ENCODE data around the gene PKDCC. TPM values are rescaled to one million over a fixed set of nuclear protein-coding genes. Genes with fewer than 3 reads are reported as not detected.
A peak's percentile ranks its signal among the peaks of the same experiment; 100 is the strongest.

PKDCC gene
- polyA plus RNA-seq, 1 donor from 2014 or later = not detected

DNA sequence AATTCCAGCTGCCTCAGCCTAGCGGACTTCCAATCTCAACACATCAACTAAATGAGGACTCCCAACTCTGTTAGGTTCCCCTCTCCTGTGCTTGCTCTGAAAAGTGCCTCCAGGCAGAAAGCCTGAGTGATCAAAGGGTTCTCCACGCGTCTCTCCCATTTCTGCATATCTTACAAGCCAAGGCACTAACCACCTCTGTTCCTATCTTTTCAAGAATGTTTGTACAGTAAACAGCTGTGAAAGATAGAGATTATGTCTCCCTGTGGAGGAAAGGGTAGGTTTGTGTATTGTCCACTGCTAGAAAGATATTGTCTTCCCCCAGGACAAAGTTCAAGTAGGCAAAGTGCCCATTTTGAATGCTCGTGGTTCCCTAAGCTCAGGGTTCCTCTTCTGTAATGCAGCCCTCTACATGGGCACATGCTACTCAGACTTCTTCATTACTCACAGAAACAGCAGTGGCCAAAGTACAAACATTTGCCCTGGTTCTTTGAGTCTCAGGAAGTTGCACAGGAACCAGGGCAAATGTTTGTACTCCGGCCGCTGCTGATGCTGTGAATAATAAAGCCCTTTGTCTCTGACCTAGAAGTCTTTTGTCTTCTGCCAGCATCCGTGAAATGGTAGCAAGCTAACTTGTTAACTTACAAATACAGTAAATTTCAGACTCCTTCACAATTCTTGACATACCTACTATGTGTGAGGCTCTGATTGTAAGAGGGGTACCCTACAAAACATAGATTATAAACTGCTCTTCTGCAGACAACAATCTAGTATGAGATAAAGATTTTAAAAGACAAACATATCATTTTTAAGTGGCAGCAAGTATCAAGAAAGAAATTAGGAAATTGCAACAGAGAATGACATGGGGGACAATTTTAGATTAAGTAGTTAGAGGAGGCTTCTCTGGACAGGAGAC is 44.5 kb downstream of the PKDCC start:
- H3K9me3 Mint-ChIP-seq = no peaks in the 10 kb centered on the region
- H3K27ac Mint-ChIP-seq = peak overlapping the region in 1 of 3 donors; percentile 1
- H3K4me3 Mint-ChIP-seq = no peak overlapping the region

DNA sequence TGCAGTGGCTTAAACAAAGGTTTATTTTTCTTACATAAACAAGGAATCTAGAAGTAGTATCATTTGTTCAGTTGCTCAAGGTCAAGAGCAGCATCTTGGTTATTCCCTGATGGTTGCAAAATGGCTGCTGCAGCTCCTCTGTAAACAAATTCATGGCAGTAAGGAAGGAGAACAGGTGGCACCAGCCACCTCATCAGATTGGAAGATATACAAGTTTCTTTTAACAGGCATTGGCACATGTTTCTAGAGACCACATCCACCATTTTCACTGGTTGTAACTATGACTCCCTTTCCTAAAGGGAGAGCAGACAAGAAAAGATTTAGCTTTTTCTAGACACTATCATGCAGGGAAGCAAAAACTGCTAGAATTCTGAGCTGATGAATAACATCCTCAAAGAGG is 46.3 kb downstream of the PKDCC start:
- Mint-ChIP-seq H3K4me3 (no peak overlapping the region), H3K27ac (peak overlapping the region in 1 of 3 donors; percentile 62), H3K36me3 (peaks cover 4% of the 10 kb centered on the region)

More for the DNA sequence above, 44.5 kb downstream of the PKDCC start:
- H3K27me3 Mint-ChIP-seq = peaks cover 3% of the 10 kb centered on the region
- peaks cover 6 to 12% (median 12%) of the 10 kb centered on the region in 3 donors for H3K4me1 Mint-ChIP-seq
- H3K36me3 Mint-ChIP-seq = peaks cover 4% of the 10 kb centered on the region

DNA sequence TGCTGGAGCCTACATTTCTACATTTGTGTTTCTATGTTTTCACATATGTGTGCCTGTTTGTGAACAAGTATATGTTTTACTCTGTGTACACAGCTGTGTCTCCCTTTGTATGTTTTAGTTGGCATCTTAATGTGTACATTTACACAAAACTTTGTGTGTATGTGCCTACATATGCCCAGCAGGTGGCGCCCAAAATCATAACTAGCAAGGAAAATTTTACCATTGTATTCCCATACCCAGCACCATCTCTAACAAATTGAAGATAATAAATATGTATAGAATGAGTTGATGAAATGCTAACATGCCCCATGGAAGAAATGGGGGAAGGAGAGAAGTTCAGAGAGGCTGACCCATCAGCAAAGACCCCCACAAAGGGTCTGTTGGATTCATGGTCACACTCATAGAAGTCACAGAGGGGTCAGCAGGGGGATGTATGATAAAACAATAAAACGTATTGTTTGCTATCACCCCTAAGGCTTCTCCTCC is 48.1 kb downstream of the PKDCC start:
- H3K27me3 Mint-ChIP-seq = no peaks in the 10 kb centered on the region

More for the DNA sequence above, 46.3 kb downstream of the PKDCC start:
- peaks cover 3% of the 10 kb centered on the region for H3K27me3 Mint-ChIP-seq
- peaks cover 18 to 28% (median 27%) of the 10 kb centered on the region in 3 donors for H3K4me1 Mint-ChIP-seq
- H3K9me3 Mint-ChIP-seq = no peaks in the 10 kb centered on the region

DNA sequence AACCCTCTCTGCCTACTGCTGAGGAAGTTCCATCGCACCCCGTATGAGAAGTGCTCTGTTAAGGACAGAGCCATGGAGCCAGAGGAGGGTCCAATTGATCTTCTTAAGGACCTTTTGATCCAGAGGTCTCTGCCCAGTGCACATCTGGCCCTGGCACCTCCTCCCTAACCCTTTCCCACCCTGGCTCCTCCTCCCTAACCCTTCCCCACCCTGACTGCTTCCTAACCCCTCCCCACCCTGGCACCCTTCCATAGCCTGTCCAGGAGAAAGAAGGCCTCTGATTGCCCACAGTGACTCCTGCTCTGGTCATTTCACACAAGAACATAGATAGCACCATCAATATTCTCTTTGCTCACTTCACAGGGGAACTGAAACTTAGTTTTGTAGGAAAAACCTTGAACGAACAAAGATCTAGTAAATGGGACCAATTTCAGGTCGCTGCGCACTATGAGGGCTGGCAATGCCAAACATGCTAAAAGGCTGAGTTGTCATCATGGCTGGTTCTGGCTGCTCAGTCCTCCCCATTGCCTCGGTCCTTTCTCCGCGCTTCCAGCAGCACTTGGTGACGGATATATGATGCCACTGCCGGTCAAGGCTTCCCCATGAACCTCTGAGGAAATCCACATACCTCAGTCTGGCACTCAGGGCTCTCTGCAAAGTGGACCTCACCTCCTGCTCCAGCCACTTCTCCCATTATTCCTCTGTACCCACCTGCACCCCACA is 49.2 kb downstream of the PKDCC start:
- Mint-ChIP-seq H3K27me3 (no peaks in the 10 kb centered on the region), H3K9me3 (peaks cover 0 to 6% (median 3%) of the 10 kb centered on the region in 3 donors), H3K36me3 (no peaks in the 10 kb centered on the region), H3K4me1 (peaks cover 38 to 48% (median 46%) of the 10 kb centered on the region in 3 donors), H3K27ac (peak overlapping the region; percentile 85 to 98 (median 92)), H3K4me3 (peak overlapping the region in 3 of 4 donors; percentile 57 to 84 (median 66))

More for the DNA sequence above, 48.1 kb downstream of the PKDCC start:
- H3K4me3 Mint-ChIP-seq = no peak overlapping the region
- peaks cover 0 to 6% (median 3%) of the 10 kb centered on the region in 3 donors for H3K9me3 Mint-ChIP-seq
- H3K27ac Mint-ChIP-seq = peak overlapping the region in 1 of 3 donors; percentile 1
- no peaks in the 10 kb centered on the region for H3K36me3 Mint-ChIP-seq
- H3K4me1 Mint-ChIP-seq = peaks cover 33 to 43% (median 42%) of the 10 kb centered on the region in 3 donors

DNA sequence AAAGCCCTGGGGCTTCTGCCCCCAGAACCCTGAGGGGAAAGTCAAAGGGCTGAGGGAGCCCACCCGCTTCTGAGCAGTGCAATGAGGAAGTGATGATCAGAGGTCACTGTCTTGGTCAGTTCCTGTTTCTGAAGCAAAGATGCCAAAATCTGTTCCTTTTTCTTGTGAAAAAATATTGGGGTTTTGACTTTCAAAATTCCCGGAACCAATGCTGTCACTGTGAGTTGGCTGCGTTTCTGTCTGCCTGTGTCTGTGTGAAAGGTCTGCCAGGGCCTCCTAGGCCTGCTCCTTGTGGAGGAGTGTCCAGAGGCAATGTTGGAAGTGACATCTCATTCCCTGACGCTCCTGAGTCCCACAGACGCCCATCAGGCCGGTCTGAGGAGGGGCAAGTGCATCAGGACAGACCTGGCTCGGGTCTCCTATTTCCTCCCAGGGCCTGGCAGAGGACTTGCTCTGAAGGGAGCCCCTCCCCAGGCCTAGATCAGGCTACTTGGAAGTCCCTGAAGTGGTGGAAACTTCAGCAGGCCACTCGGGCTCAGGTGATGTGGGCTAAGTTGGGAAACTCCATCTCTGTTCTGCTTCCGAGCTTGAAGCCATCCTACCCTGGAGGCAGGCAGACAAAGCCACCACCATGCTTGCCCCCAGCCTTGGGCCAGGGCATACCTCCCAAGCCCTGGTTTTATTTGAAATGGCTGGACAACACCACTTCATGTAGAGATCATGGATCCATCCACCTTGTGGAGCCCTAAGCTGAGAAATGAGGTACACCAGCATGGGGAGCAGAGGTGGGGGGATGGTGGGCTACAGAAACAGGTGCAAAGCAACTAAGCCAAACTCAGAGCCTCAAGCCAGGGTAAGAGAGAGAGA is 51.0 kb downstream of the PKDCC start:
- Mint-ChIP-seq H3K36me3 (no peaks in the 10 kb centered on the region), H3K9me3 (peaks cover 0 to 6% (median 3%) of the 10 kb centered on the region in 3 donors), H3K4me3 (peak overlapping the region; percentile 53 to 95 (median 74)), H3K27ac (peak overlapping the region; percentile 85 to 98 (median 93)), H3K27me3 (peaks cover under 1% of the 10 kb centered on the region), H3K4me1 (peaks cover 48 to 59% (median 59%) of the 10 kb centered on the region in 3 donors)

DNA sequence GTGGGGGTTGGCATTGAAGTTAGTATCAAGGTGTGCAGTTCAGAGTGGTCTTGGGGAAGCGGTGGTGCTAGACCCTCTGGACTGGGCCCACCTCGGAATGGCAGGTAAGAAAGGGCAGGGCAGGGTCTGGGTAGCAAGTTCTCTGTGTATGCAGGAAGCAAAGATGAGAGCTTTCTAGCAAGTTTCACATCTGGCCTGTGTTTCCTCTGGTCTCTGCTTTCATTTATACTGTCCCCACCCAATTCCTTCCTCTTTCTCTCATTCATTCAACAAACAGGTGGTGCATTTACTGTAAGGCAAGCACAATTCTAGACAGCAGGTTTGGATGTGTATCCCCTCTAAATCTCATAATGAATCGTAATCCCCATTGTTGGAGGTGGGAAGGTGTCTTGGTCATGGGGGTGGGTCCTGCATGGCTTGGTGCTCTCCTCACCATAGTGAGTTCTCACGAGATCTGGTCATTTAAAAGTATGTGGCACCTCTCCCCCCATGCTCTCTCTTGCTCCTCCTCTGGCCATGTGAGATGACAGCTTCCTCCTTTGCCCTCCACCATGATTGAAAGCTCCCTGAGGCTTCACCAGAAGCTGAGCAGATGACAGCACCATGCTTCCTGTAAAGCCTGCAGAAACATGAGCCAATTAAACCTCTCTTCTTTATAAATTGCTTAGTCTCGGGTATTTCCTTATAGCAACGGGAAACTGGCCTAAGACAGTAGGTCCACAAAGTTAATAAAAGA is 51.8 kb downstream of the PKDCC start:
- Mint-ChIP-seq H3K36me3 (no peaks in the 10 kb centered on the region), H3K4me3 (peak overlapping the region; percentile 53 to 95 (median 74)), H3K27me3 (peaks cover 2% of the 10 kb centered on the region), H3K9me3 (peaks cover 0 to 6% (median 3%) of the 10 kb centered on the region in 3 donors), H3K27ac (peak overlapping the region; percentile 85 to 98 (median 93)), H3K4me1 (peaks cover 56 to 67% (median 67%) of the 10 kb centered on the region in 3 donors)

DNA sequence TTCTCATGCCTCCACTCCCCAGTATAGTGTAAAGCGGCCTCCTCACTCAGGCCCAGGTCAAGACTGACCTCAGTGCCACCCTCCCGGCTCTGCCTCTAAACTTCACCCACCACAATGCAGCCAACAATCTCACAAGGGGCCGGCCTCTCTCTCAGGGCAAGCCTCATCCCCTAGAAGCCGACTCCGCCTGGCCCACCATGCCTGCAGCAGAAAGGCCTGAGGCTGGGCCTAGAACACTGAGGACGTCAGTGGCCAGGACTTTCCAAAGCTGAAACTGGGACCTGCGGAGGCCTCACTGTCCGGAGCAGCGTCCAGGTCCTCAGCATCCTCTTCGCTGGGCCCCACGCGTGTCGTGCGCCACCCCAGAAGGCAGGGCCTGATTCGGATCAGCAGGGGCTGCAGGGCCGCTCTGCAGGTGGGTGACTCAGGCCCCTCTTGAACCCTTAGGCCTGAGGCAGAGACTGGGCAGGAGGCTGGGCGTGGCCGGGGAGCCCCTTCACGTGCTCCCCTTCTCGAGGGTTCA is 52.9 kb downstream of the PKDCC start:
- H3K4me1 Mint-ChIP-seq = peaks cover 64 to 76% (median 75%) of the 10 kb centered on the region in 3 donors
- peak overlapping the region; percentile 39 to 98 (median 85) for H3K27ac Mint-ChIP-seq
- H3K9me3 Mint-ChIP-seq = peaks cover 0 to 6% (median 3%) of the 10 kb centered on the region in 3 donors
- peak overlapping the region; percentile 53 to 91 (median 60) for H3K4me3 Mint-ChIP-seq
- H3K27me3 Mint-ChIP-seq = peaks cover 2% of the 10 kb centered on the region
- peaks cover 2% of the 10 kb centered on the region for H3K36me3 Mint-ChIP-seq

DNA sequence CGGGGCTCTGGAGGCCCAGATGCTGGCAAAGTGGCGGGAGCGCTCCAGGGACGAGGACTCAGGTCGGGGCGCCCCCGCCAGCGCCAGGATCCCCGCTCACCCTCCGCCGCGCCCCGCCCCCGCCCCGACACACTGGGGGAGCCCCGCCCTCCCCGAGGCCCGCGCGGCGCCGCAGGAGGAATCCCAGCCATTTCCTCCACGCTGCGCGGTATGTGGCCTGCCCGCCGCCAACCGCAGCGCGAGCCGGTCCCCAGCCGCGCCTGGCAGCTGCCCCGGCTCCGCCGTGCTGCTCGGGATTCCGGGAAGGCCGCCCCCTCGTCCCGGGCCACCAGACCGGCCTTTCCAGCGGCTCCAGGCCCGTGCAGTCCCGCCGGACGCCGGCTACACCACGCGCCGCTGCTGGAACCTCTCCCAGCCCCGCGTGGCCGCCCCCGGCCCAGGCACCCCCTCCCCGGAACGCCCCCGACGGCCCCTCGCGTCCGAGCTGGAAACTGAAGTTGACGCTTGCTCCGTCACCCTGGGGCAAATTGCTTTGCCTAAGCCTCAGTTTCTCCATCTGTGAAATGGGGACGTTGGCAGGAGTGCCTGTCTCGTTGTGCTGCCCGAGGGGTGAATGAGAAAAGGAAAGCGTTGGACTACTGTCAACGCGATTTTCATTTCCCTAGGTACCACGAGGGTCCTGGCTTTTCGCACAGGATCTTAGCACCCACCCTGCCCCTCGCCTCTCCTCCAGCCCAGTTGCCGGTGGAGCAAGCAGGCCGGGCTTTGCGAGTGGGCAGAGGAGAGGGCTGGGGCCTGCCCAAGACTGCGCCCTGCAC is 53.6 kb downstream of the PKDCC start:
- Mint-ChIP-seq H3K4me1 (peaks cover 64 to 73% (median 71%) of the 10 kb centered on the region in 3 donors), H3K27ac (peak overlapping the region in 1 of 3 donors; percentile 98), H3K27me3 (peaks cover 2% of the 10 kb centered on the region), H3K4me3 (peak overlapping the region in 3 of 4 donors; percentile 86 to 95 (median 95)), H3K9me3 (peaks cover 0 to 6% (median 3%) of the 10 kb centered on the region in 3 donors), H3K36me3 (peaks cover 2% of the 10 kb centered on the region)

DNA sequence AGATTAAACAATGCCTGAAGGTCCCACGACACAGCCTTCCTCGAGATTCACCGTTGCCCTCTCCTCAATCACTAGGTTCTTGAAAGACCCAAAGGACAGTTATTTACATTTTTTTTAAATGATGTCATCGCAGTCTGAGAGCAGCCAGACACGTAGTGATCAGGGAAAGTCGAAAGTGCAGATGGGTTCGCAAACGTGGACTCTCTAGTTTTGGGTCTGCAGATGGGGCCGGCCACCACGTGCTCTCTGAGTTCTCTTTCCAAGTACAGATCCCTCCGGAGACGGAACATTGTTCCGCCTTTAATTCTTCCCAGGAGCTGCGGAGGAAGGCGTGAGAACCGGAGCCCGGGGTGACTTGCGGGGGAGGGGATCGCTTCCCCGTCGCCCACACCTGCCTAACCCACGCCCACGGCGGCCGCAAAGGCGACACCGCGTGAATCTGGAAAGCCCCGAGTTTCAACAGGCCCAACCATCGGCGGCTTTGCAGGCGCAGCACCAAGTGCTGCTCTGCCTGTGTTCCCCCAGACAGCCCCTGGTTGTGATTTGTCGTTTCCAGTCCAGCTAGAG is 54.3 kb downstream of the PKDCC start:
- peak overlapping the region in 3 of 4 donors; percentile 86 to 95 (median 95) for H3K4me3 Mint-ChIP-seq
- H3K9me3 Mint-ChIP-seq = peaks cover 0 to 6% (median 3%) of the 10 kb centered on the region in 3 donors
- peaks cover 2% of the 10 kb centered on the region for H3K27me3 Mint-ChIP-seq
- H3K27ac Mint-ChIP-seq = no peak overlapping the region
- H3K4me1 Mint-ChIP-seq = peaks cover 60 to 68% (median 66%) of the 10 kb centered on the region in 3 donors
- H3K36me3 Mint-ChIP-seq = peaks cover 2% of the 10 kb centered on the region

DNA sequence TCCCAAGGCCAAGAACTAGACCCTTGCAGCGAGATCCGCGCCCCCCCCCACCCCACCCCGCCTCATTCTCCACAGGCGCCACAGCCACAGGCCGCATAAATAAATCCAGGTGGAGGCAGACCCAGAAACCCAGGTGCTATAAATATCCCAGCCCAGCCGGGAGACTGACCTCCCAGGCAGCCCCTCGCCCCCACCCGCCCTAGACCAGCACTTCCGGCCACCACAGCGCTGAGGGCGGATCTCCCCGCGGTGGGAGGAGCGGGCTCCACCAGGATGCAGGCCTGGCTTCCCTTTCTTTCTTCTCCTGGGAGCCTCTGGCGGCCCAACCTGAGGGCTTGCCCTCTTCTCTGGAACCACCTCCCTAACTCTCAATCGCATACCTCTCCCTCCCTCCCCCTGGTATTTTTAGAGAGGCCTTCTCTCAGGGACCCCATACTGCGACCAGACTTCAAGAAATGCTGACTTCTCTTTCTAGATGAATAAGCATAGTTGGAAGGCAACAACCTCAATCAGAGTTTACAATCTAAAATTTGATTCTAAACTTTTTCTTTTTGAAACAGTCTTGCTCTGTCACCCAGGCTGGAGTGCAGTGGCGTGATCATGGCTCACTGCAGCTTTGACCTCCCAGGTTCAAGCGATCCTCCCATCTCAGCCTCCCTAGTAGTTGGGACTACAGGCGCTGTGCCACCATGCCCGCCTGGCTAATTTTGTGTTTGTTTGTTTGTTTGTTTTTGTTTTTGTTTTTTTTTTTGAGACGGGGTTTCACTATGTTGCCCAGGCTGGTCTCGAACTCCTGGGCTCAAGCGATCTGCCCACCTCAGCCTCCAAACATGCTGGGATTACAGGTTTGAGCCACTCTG is 55.0 kb downstream of the PKDCC start:
- Mint-ChIP-seq H3K36me3 (peaks cover 2% of the 10 kb centered on the region), H3K4me3 (peak overlapping the region in 3 of 4 donors; percentile 86 to 95 (median 95)), H3K4me1 (peaks cover 54 to 61% (median 60%) of the 10 kb centered on the region in 3 donors), H3K27ac (no peak overlapping the region), H3K27me3 (peaks cover 2% of the 10 kb centered on the region), H3K9me3 (peaks cover 0 to 6% (median 3%) of the 10 kb centered on the region in 3 donors)

DNA sequence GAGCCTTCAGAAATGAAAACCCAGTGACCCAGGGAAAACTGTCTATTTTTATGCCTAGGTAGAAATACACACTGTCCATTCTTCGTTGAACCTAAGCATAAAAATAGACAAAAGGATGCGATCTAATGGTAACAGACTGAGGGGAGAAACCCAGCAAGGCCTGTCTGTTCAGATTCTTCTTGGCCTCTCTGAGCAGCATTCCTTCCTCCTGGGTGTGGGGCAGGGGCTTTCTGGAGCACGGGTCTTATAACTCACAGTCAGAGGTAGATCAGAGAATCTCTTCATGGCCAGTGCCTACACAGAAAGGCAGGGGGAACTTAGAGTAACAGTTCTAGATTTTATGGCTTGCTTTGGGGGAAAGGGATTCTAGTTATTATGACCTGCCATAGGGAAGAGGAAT is 56.0 kb downstream of the PKDCC start:
- Mint-ChIP-seq H3K9me3 (peaks cover 0 to 6% (median 3%) of the 10 kb centered on the region in 3 donors), H3K27me3 (peaks cover 2% of the 10 kb centered on the region), H3K27ac (no peak overlapping the region), H3K4me3 (peak overlapping the region in 2 of 4 donors; percentile 73 to 82), H3K4me1 (peaks cover 47 to 51% (median 51%) of the 10 kb centered on the region in 3 donors), H3K36me3 (peaks cover 2% of the 10 kb centered on the region)

Measured in IgD-negative memory B cell (primary cell).